Activated T-helper 1 cell treated with anti-CD3 and anti-CD28 coated beads, Interleukin-2, amount 50 U/mL, for 16 hours (primary cell): Measurements from ENCODE around the gene GSTK1.
"Not testable (repeated sequence)": the region's sequence is repeated elsewhere in the genome, so short reads cannot be mapped to it uniquely, and the experiment has no call there.

ENCODE experiments used
- DNase-seq, 2 donors: peaks; one replicate each; pipeline ENCODE4 v3.0.0-alpha.2; 2020; ENCODE audit warnings: low read depth in 1 of 2, low spot score in 1 of 2

GSTK1 gene

DNA sequence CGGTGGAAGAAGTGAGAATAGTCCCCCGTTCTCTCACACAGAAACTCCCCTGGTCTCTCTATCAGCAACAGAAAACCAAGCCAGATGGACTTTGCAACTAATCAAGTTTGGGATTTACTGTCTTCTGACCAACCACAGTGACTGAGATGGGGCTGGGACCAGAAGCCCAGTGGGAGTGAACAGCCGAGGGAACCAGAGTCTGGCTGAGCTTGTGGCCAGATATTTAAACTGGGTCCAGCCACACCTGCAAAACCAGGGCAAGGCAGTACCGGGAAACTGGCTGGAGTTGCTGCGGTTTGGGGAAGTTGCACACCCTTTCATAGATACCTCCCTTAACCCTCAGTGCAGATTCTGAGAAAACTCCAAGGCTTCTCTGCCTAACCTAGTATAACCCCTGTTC lies 6.0 kb downstream of the GSTK1 start:
- DNase-seq: no peak

DNA sequence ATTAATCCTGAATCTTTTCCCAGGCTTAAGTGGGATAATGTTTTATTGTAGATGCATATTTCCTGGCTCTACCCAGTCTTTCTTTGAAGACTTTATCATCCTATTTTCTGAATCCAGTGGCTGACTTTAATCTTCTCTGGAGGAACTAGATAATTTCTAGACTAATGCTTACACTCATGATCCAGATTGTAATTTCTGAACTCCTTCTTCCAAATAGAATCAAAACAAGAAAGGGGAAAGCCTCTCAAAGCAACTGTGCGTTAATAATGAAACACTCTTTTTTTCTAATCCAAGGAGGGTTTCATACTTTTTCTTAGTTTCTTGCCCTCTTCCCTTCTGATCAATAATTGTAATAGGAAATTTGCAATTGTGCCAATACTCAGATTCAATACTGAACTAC lies 8.0 kb downstream of the GSTK1 start:
- DNase-seq: no peak

DNA sequence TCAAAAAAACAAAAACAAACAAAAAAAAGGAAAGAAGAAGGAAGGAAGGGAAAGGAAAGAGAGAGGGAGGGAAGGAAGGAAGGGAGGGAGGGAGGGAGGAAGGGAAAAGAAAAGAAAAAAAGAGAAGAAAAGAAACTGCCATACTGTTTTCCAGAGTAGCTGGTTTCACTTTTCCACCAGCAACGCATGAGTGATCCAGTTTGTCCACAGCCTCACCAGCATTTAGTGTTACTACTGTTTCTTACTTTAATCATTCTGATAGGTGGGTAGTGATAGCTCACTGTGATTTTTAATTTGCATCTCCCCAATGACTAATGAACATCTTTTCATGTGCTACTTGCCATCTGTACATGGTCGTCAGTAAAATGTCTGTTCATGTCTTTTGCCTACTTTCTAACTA lies 9.6 kb downstream of the GSTK1 start:
- DNase-seq: no peak

DNA sequence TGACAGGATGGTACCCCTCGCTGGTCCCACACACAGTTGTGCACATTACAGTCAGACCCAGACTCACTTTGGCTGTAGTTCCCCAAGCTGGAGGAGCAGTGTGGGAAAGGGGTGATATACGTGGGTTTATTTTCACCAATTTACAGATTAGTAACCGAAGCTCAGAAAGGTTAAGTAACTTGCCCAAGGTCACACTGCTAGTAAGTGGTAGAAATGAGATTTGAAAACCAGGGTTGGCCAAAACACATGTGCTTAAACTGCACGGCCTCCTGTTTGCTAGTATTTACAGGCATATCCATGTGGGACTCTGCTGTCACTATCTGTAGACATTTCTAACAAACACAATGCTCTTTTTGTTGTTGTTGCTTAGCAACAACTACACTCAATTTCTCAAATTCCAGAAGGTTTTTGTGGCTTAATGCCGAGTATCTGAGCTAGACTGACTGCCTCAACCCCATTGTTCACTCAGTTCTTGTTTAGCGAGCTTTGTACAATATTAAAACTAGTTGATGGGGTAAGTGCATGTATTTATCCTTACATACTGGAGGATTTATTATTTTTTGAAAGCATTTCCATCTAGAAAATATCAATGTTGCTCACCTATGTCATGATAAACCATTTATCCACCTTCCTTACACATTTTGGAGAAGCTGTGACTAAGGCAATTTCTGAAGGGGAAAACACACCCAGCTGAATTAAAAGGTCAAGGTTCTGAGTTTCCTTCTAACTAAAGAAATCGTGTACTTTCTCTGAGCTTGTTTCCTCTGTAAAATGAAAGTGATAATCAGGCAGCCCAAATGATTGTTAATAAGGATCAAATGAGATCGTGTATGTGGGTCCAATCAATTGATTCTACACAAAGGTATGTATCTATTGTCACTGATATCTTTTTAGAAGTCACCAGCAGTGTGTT lies 16.2 kb downstream of the GSTK1 start:
- no peak for DNase-seq

DNA sequence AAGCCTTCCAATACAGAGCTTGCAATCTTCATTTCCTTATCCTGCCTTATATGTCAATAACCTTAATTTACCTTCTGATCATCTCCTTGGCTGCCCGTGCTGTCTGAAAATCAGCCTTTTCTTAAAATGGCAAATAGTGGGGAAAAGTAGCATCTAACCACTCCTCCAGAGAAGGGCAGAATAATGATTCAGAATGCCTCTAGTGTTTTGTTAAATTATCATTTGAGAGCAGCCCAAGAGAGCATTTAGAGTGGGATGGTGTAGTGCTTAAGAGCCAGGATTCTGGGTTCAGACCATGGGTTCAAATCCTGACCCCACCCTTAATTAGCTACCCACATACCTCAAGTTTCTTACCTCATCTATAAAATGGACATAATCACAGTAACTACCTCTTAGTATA lies 16.9 kb downstream of the GSTK1 start:
- no peak for DNase-seq

DNA sequence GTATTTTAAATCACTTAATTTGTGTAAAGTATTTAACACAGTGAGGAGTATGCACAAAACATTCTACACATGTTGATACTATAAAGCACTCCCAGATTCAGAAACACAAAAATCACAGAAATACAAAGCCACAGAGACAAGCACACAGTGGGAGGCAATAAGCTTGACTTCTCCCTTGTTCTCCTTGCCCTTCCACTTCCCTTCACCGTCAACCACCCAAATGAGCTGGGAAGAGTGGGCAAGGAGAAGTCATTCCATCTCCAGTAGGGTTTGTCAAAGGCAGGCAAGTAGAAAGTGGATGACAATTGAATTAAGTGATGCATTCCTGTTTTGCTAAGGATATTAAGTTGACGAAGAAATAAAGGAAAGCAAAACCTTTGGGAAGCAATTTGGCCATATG lies 17.3 kb downstream of the GSTK1 start:
- DNase-seq: no peak

DNA sequence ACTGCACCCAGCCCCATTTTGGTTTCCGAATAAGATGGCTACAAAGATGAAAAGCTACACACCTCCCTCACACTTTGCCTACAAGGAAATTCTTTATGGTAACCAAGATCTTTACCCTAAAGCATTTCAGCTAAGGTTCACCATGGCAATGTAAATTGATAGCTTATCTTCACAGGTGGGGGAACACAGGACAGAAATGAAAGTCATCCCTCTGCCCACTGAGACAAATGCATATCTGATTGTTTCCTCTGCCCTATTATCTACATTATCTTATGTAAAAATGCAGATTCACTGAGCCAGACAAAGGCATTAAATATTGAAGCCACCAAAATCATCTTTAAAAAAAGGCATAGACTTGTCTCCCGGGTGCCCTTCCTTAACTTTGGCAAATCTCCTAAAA lies 18.3 kb downstream of the GSTK1 start:
- DNase-seq: no peak

DNA sequence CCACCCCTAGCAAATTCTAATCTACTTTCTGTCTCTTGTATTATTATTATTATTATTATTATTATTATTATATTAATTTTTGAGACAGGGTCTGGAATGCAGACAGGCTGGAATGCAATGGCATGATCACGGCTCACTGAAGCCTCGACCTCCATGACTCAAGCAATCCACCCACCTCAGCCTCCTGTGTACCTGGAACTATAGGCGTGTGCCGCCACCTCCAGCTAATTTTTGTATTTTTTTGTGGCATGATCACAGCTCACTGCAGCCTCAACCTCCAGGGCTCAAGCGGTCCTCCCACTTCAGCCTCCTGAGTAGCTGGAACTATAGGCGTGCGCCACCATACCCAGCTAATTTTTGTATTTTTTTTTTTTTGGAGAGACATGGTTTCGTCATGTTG lies 18.9 kb downstream of the GSTK1 start:
- no peak for DNase-seq

DNA sequence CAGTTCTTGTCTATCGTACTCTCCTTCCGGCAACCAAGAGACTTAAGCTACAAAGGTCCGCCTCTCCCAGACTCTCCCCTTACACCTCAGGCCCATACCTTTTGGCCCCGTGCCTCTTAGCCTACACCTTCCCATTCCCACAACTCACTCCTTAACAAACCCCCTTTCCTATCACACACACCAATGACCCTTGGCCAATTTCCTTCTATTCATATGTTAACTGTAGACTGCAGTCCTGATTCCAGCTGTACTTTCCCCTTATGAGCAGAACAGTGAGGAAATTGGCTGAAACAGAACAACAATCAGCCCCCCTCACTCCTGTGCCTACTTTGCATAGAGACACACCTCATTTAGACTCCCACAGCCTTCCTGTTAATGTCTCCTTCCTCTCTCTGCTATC lies 20.1 kb downstream of the GSTK1 start:
- no peak for DNase-seq

DNA sequence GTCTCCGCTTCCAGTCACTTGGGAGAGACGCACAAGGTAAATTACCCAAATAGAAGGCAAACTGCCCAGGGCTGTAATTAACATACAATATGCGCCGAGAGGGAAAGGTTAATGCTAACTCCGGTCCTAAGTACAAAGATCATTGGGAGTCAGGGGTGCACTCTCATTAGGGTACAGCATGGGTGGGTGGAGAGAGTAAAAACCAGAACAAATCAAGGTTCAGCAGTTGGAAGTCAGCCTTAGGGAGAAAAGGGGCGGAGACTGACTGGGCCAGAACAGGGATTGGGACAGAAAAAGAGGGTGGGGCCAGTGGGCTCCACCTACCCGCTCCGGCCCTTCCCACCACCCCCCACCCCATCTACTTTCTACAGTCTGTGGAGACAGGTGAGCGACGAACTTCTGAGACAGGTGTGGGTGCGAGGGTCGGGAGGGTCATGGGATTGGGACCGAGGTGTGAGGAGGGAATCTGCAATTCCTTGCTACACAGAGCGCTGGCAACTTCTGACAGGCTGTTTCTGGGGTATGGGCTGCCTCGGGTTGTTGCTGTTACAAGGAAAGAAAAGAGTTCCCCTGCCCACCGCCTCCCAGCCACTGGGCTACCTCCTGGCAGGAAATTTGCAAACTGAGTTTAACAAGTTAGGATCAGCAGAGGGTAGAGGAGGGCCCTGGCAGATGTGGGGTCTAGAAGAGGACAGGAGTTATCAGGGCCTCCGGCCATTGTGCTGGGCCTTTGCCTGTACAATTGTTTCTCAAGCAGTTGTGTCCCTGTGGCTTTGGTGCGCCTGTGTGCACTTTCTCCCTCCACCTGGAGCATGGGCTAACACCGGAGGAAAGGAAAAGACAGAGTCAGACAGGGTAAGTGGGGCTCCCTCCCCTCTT lies 21.6 kb downstream of the GSTK1 start, which contains the start of gene TMEM139:
TSS of gene TMEM139 (plus strand) at position 368 of the 879 bp plus-strand sequence. CDS start 1,000 bp downstream, outside the sequence.
- no peak for DNase-seq

DNA sequence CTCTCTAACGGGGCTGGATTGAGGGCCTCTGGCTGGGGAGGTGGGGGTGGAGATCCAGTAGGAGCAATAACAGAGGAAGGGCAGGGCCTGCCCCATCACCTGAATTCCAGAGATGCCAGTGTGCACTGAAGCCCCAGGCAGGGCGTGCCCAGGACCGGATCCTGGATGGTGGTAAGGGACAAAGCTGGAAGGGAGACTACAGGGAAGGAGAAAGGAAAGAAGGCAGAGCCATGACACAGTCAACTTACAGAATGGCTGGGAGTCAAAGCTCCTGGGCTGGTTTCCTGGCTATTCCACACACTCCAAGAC lies 22.2 kb downstream of the GSTK1 start:
- no peak for DNase-seq

DNA sequence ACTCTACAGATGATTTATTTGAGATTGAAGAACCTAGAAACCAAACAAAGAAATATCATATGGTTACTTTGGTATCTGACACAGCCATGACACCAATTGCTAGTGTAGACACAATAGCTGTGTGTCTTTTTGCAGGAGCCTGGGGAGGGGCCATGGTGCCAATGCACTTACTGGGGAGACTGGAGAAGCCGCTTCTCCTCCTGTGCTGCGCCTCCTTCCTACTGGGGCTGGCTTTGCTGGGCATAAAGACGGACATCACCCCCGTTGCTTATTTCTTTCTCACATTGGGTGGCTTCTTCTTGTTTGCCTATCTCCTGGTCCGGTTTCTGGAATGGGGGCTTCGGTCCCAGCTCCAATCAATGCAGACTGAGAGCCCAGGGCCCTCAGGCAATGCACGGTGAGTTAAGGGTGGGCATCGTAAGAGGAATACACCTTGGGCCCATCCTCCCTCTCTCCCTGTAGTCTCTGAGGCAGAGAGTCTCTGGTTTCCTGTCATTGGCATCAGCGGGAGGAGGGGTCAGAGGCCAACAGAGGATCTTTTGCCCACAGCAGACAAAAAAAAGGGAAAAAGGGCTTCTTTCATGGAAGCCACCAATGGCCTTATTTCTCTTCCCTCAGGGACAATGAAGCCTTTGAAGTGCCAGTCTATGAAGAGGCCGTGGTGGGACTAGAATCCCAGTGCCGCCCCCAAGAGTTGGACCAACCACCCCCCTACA lies 22.7 kb downstream of the GSTK1 start:
- DNase-seq: no peak

DNA sequence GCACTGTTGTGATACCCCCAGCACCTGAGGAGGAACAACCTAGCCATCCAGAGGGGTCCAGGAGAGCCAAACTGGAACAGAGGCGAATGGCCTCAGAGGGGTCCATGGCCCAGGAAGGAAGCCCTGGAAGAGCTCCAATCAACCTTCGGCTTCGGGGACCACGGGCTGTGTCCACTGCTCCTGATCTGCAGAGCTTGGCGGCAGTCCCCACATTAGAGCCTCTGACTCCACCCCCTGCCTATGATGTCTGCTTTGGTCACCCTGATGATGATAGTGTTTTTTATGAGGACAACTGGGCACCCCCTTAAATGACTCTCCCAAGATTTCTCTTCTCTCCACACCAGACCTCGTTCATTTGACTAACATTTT lies 23.3 kb downstream of the GSTK1 start:
- no peak for DNase-seq

DNA sequence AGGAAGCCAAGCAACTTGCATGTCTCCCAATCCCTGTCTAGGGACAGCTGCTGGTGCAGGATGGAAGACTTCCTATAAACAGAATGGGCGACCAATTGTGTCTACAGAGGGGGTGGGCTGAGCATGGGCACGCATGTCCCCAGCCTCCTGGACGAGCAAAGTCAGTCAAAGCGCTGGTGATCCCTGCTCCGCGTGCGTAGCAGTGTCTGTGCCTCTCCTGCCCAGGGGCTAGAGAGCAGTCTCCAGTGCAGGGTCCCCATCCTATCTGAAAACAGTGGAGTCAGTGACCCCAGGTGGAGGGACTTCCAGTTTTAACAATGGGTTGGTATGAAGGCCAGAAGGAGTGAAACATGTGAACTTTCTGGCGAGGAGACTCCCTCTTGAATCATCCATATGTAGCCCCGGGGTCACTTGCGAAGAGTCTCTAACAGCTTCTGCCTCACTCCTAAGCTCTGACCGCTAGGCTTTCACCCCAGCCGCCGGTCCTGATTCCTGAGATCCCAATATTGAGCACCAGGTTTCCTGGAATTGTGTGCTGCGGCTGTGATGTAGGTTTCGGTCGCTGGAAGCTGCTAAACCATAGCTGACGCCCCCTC lies 24.2 kb downstream of the GSTK1 start:
- no peak for DNase-seq

DNA sequence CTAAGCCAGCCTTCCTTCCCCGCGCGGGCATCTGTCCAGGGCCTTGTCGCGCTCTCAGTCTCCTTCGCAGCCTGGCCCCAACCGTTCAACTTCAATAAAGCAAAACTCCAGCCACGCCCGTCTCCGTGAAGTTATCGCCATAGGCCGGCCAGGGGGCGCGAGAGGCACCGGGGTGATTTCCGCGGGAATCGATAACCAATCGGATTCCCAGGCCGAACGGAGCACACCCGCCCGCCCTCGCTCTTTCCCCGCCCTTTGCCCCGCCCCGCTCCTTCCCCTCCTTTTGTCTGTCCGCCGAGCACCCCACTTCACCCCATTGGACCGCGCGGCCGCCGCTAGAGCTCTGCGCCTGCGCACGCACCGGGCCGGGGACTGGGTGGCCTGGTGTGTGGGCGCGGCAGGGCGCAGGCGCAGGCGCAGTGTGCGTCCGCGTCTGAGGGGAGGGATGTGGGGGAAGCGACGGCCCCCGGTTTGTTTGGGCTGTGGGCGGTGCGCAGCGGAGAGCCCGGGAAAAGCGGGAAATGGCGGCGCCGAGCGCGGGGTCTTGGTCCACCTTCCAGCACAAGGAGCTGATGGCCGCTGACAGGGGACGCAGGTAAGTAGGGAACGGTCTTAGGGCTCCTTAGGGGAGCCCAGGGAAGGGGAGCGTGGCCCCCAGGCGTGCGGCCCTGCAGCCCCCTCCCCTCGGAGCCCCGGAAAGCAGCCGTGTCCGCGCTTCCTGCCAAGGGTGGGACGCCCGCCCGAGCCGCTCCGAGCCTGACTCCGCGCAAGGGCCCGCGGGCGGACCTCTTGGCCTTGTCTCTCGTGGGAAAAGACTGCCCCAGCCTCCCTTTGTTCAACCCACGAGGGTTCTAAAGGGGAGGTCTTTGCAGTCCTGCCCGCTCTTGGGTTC lies 24.9 kb downstream of the GSTK1 start, which contains the start of gene CASP2:
TSS of gene CASP2 (plus strand) at position 417 of the 892 bp plus-strand sequence. CDS start at position 522, 105 bp downstream.
- DNase-seq: peak; percentile 98

DNA sequence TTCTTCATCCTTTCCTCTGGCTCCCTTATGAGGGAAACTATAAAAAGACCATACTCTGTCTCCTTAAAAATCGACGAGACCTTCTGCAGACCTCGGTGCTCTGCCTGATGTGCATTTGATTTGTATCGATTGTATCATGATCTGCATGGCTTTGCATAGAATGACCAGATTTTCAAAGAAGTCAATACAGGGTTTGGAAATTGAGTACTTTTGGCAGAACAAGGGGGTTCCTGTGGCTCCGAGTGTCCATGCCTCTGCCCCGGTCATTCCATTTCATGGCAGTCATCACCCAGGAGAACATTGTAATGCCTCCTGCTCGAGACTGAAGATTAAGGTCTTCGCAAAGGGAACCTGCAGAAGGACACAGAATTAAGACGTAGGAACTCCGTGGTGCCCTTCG lies 25.6 kb downstream of the GSTK1 start:
- DNase-seq: no peak

DNA sequence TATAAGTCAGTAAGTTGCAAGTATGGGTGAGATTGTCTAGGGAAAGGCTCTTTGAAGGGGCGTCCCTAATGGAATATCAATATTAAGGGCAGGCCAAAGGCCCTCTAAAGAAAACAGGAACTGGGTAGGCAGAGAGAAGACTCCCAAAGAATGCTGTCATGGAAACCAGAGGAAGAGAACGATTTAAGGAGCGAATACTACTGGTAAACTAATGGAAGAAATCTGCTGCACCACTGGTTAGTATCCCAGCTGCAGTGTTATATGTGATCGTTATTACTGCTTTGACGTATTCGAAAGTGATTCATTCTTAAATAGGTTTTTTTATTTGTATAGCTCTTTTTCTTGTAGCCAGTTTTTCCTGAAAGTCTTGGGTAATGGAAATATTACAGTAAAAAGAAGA lies 26.2 kb downstream of the GSTK1 start:
- DNase-seq: no peak

DNA sequence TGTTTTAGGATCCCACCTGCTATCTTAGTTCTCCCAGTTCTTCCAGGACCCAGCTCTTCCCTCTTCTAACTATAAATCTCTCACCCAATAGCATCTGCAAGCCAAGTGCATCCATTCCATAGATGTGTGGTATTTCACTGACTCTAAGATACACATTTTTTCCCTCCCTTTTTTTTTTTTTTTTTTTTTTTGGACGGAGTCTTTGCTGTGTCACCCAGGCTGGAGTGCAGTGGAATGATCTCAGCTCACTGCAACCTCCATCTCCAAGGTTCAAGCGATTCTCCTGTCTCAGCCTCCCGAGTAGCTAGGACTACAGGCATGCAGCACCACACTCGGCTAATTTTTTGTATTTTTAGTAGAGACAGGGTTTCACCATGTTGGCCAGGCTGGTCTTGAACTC lies 26.6 kb downstream of the GSTK1 start:
- DNase-seq: not testable (repeated sequence)

DNA sequence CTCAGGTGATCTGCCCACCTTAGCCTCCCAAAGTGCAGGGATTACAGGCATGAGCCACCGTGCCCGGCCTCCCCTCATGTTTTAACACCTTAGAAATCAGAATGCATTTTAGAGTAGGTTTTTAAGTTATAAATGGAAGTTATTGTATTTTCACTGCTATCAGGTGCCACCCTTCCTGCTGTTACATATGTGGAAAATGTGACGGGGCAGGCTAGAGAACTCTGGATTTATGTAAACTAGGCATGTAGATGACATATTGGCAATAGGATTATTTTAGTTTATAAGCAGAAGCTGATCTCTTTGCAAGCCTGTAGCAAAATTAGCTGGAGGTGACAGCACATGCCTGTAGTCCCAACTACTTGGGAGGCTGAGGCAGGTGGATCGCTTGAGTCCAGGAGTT lies 27.1 kb downstream of the GSTK1 start:
- no peak for DNase-seq

DNA sequence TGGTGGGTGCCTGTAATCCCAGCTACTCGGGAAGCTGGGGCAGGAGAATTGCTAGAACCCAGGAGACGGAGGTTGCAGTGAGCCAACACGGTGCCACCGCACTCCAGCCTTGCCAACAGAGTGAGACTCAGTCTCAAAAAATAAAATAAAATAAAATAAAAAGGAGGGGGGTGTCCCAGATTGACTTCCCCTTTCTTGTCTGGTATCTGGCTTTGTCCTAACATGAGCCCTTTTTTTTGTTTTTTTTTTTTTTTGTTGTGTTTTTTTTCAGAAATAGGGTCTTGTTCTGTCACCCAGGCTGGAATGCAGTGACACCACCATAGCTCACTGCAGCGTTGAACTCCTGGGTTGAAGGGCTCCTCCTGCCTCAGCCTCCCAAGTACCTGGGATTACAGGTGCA lies 29.6 kb downstream of the GSTK1 start:
- no peak for DNase-seq
